ENCODE results near the gene MCC.

MCC gene

GRCh38 chr5:113237893-113238292 is 250.4 kb downstream of the MCC start:
- no peak for TF ChIP-seq CTCF (conservative IDR thresholded peaks at IDR 0.05)
- no peak overlapping the region for H3K27ac ChIP-seq

GRCh38 chr5:113236536-113237288 is 251.5 kb downstream of the MCC start:
- no peak overlapping the region for H3K27ac ChIP-seq
- no peak for TF ChIP-seq CTCF (conservative IDR thresholded peaks at IDR 0.05)

- TF ChIP-seq CTCF (conservative IDR thresholded peaks at IDR 0.05), result no peak
These were observed 252.4 kb downstream of the MCC start for GRCh38 chr5:113235884-113236283.

GRCh38 chr5:113234546-113234945 is 253.7 kb downstream of the MCC start:
- no peak for TF ChIP-seq CTCF (conservative IDR thresholded peaks at IDR 0.05)
- no peak overlapping the region for H3K27ac ChIP-seq

More at GRCh38 chr5:113235884-113236283, 252.4 kb downstream of the MCC start:
- no peak overlapping the region for H3K27ac ChIP-seq

GRCh38 chr5:113233606-113234005 is 254.6 kb downstream of the MCC start:
- peak overlapping the region; percentile 18; the same call in 1 of the 2 replicates for H3K27ac ChIP-seq
- TF ChIP-seq CTCF (conservative IDR thresholded peaks at IDR 0.05), result no peak

GRCh38 chr5:113232667-113233066 is 255.6 kb downstream of the MCC start:
- no peak for TF ChIP-seq CTCF (conservative IDR thresholded peaks at IDR 0.05)
- H3K27ac ChIP-seq, result peak overlapping the region; percentile 18

- TF ChIP-seq CTCF (conservative IDR thresholded peaks at IDR 0.05), result no peak
These were observed 256.0 kb downstream of the MCC start for GRCh38 chr5:113232221-113232620.

More at GRCh38 chr5:113232221-113232620, 256.0 kb downstream of the MCC start:
- peak overlapping the region; percentile 18; the same call in 1 of the 2 replicates for H3K27ac ChIP-seq
